Caco-2 (cell line): Measurements from ENCODE around the gene UST. TPM values are rescaled to one million over a fixed set of nuclear protein-coding genes. Genes with fewer than 3 reads are reported as not detected.

Experiments used
- BruUV-seq: library from RNA; stranded (reverse); fragments of 400-500 nt; replicated peaks from 2 replicates; lab custom pipeline; 2021; lab: Mats Ljungman, UMichigan
- CTCF ChIA-PET: fragments of 300-600 bp; sonication (Branson Sonifier 250); formaldehyde crosslinking; loops from one replicate; lab custom pipeline; 2022; ENCODE audit warnings: antibody characterized with exemption; lab: Charles Lee
- POLR2A ChIA-PET: fragments of 300-600 bp; sonication (Branson Sonifier 250); formaldehyde crosslinking; loops from one replicate; lab custom pipeline; 2022; ENCODE audit warnings: antibody characterized with exemption; lab: Charles Lee
- DNase-seq, 2 experiments: peaks; one replicate each; pipeline versions ENCODE4 v3.0.0 to v3.0.0-alpha.2; 2020 to 2022
- H3K27me3 ChIP-seq: replicated peaks from 2 replicates; pipeline ENCODE4 v1.6.0; 2011; ENCODE audit warnings: low read length; ENCODE audit not compliant: control insufficient read depth, insufficient read depth
- H3K36me3 ChIP-seq: 2 replicates; pipeline ENCODE4 v1.5.1; 2011; ENCODE audit warnings: low read length; ENCODE audit not compliant: control insufficient read depth, insufficient read depth
- H3K4me1 ChIP-seq: fragments of 250-450 bp; sonication (Bioruptor Pico); 2 replicates; pipeline ENCODE4 v1.5.1; 2020; ENCODE audit warnings: mild to moderate bottlenecking
- H3K4me3 ChIP-seq: 2 replicates; pipeline ENCODE4 v1.5.1; 2011; ENCODE audit warnings: low read depth, mild to moderate bottlenecking, control low read depth, low read length
- H3K9me3 ChIP-seq: fragments of 250-450 bp; sonication (Bioruptor Pico); 2 replicates; pipeline ENCODE4 v1.5.1; 2020; ENCODE audit warnings: mild to moderate bottlenecking, moderate library complexity
- H3K27ac Mint-ChIP-seq: one replicate; pipeline ENCODE4 v1.8.0; 2022; ENCODE audit warnings: mixed read lengths; ENCODE audit not compliant: unreplicated experiment
- H3K27me3 Mint-ChIP-seq: one replicate; pipeline ENCODE4 v1.8.0; 2022; ENCODE audit warnings: mixed read lengths; ENCODE audit not compliant: insufficient read depth, unreplicated experiment
- H3K36me3 Mint-ChIP-seq: one replicate; pipeline ENCODE4 v1.8.0; 2022; ENCODE audit warnings: mild to moderate bottlenecking, mixed read lengths; ENCODE audit not compliant: insufficient read depth, unreplicated experiment
- H3K4me1 Mint-ChIP-seq: one replicate; pipeline ENCODE4 v1.8.0; 2022; ENCODE audit warnings: low read depth, mixed read lengths; ENCODE audit not compliant: unreplicated experiment
- H3K4me3 Mint-ChIP-seq: one replicate; pipeline ENCODE4 v1.8.0; 2022; ENCODE audit warnings: mild to moderate bottlenecking, moderate library complexity, mixed read lengths; ENCODE audit not compliant: unreplicated experiment
- H3K9me3 Mint-ChIP-seq: one replicate; pipeline ENCODE4 v1.8.0; 2022; ENCODE audit warnings: mixed read lengths; ENCODE audit not compliant: unreplicated experiment
- CTCF ChIP-seq, 2 experiments: fragments of 200-600 bp in 1 of 2; IDR thresholded peaks; 1 replicate in 1 of 2; 2 replicates in 1 of 2; pipeline versions ENCODE4 v1.5.1 to v1.8.0; 2011 to 2022; ENCODE audit warnings: antibody characterized with exemption in 1 of 2, control low read depth in 1 of 2, inconsistent platforms in 1 of 2, low read depth in 1 of 2, low read length in 1 of 2, mild to moderate bottlenecking in 1 of 2, moderate library complexity in 1 of 2; ENCODE audit not compliant: insufficient read depth in 1 of 2, severe bottlenecking in 1 of 2, unreplicated experiment in 1 of 2
- intact Hi-C: fragments of 100-400 bp; cut with micrococcal nuclease; formaldehyde crosslinking; loops from one replicate; pipeline ENCODE4 v1.10.0; 2022; ENCODE audit not compliant: unreplicated experiment
- total RNA-seq: library from RNA; stranded (reverse); gene quantifications from 2 replicates; pipeline ENCODE4 v1.2.3, GENCODE V29; 2022

The UST gene
- total RNA-seq, 1 experiment from 2014 or later = not detected

GRCh38 chr6:149078211-149078782 lies 331.5 kb downstream of the UST start:
- Mint-ChIP-seq H3K9me3 (no peaks in the 10 kb centered on the region), H3K4me3 (no peak overlapping the region), H3K4me1 (no peaks in the 10 kb centered on the region), H3K27ac (no peak overlapping the region), H3K36me3 (no peaks in the 10 kb centered on the region), H3K27me3 (no peaks in the 10 kb centered on the region)
- ChIA-PET CTCF (no interaction called here), POLR2A (no interaction called here)
- intact Hi-C loops = no loop called here
- no peak for DNase-seq
- Histone ChIP-seq H3K4me3 (no peak overlapping the region), H3K9me3 (no peaks in the 10 kb centered on the region), H3K27me3 (no peaks in the 10 kb centered on the region), H3K36me3 (no peaks in the 10 kb centered on the region), H3K4me1 (no peaks in the 10 kb centered on the region; the same call in 1 of the 2 replicates)
- no TSS peak for BruUV-seq
- TF ChIP-seq CTCF (IDR thresholded peaks at IDR 0.05; ENCODE audit: insufficient read depth in 1 of 2, low read depth in 1 of 2, low read length in 1 of 2, severe bottlenecking in 1 of 2, unreplicated experiment in 1 of 2) = no peak

GRCh38 chr6:149079456-149079855 lies 332.6 kb downstream of the UST start:
- Histone ChIP-seq H3K9me3 (no peaks in the 10 kb centered on the region), H3K4me1 (no peaks in the 10 kb centered on the region; the same call in 1 of the 2 replicates), H3K36me3 (no peaks in the 10 kb centered on the region), H3K4me3 (no peak overlapping the region), H3K27me3 (no peaks in the 10 kb centered on the region)
- POLR2A ChIA-PET = no interaction called here
- no peak for TF ChIP-seq CTCF (IDR thresholded peaks at IDR 0.05; ENCODE audit: insufficient read depth in 1 of 2, low read depth in 1 of 2, low read length in 1 of 2, severe bottlenecking in 1 of 2, unreplicated experiment in 1 of 2)
- Mint-ChIP-seq H3K9me3 (no peaks in the 10 kb centered on the region), H3K36me3 (no peaks in the 10 kb centered on the region), H3K27me3 (no peaks in the 10 kb centered on the region), H3K4me3 (no peak overlapping the region), H3K27ac (no peak overlapping the region), H3K4me1 (no peaks in the 10 kb centered on the region)
- DNase-seq = no peak
- no TSS peak for BruUV-seq
- intact Hi-C loops = no loop called here
- CTCF ChIA-PET = no interaction called here

- H3K36me3 Mint-ChIP-seq = no peaks in the 10 kb centered on the region
- no peaks in the 10 kb centered on the region for H3K27me3 ChIP-seq
- ChIA-PET POLR2A (no interaction called here), CTCF (no interaction called here)
- no peaks in the 10 kb centered on the region; the same call in 1 of the 2 replicates for H3K4me1 ChIP-seq
- no peaks in the 10 kb centered on the region for H3K9me3 Mint-ChIP-seq
- DNase-seq = no peak
- H3K27ac Mint-ChIP-seq = no peak overlapping the region
- H3K36me3 ChIP-seq = no peaks in the 10 kb centered on the region
- no peak overlapping the region for H3K4me3 ChIP-seq
- BruUV-seq = no TSS peak
- H3K9me3 ChIP-seq = no peaks in the 10 kb centered on the region
- H3K4me1 Mint-ChIP-seq = no peaks in the 10 kb centered on the region
- no peak for TF ChIP-seq CTCF (IDR thresholded peaks at IDR 0.05; ENCODE audit: insufficient read depth in 1 of 2, low read depth in 1 of 2, low read length in 1 of 2, severe bottlenecking in 1 of 2, unreplicated experiment in 1 of 2)
- no peak overlapping the region for H3K4me3 Mint-ChIP-seq
- intact Hi-C loops = loop anchor here (5.0 kb wide), 1 partner anchor 237 kb away; the partner anchor contains the start of gene TAB2
- H3K27me3 Mint-ChIP-seq = no peaks in the 10 kb centered on the region
These were observed 333.2 kb downstream of the UST start for GRCh38 chr6:149079911-149080491.
